ENCODE measurements around the gene TNIP2.

- no peak for TF ChIP-seq CTCF (IDR thresholded peaks at IDR 0.05; ENCODE audit: low read depth, low read length)
- no peak for TF ChIP-seq EZH2phosphoT487 (IDR thresholded peaks at IDR 0.05; ENCODE audit: low read depth)
Observed at GRCh38 chr4:2716236-2716635, 39.9 kb downstream of the TNIP2 start.

Measured in OCI-LY3 (cell line).